HG02973 (cell line): ENCODE measurements around the gene DYNAP.
A peak's percentile ranks its signal among the peaks of the same experiment; 100 is the strongest.

Experiments
- ATAC-seq: cut with Tn5 transposase; IDR thresholded peaks from one replicate; pipeline ENCODE4 v1.9.1; 2021; ENCODE audit warnings: moderate library complexity; ENCODE audit not compliant: unreplicated experiment

Gene DYNAP

DNA sequence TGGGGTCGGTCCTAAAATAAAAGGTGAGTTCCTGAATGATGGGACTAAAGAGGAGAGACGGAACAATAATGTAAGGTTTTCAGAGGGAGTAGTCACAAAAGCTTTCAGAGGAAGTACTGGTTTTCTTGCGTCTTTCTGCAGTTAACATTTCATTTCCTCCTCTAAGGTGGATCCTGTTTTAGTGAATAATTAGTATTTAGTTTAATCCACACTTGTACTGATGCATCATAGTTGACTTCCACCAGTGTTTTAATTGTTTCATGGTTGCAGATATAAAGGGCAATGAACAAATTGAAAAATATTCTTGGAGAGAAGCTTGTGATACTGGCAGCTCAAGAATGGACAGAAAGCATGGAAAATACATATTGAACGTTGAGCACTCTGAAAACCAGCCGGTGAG lies at the start of gene DYNAP:
Gene DYNAP (plus strand): TSS at position 301 of the 400 bp plus-strand sequence. CDS start 38 bp downstream, at position 339.
- ATAC-seq = no peak

DNA sequence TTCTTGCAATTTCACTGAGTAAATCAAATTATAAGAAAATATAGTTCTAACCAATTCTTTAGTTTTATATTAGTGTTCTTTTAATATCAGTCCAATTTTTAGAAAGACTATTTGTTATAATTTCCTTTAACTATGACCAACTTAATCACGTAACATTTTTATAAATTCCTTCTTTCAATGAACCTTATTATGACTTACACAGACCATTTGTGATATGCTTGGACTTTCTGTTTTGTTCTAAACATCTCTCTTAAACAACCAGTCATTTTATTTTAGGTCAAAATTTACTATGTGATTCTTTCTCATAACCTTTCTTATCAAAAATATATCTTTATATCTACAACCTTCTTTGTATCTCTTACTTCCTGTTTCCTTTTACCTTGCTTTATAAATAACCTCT lies 39.5 kb upstream of the DYNAP start:
- ATAC-seq = no peak

DNA sequence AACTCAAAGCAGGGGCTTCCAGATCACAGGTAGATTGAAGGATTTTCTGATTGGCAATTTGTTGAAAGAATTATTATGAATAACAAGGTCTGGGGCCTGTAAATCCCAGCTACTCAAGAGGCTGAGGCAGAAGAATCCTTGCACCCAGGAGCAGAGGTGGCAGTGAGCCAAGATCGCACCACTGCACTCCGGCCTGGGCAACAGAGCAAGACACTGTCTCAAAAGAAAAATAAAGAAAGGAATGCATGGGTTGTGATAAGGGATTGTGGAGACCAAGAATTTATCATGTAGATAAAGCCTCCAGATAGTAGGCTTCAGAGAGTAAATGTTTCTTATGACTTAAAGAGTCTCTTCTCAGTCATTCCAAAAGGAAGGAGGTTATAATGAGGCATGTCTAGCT lies 35.8 kb upstream of the DYNAP start:
- no peak for ATAC-seq

- no peak for ATAC-seq
These were observed 35.0 kb upstream of the DYNAP start for GRCh38 chr18:54555996-54556395.

GRCh38 chr18:54557958-54558357 lies 33.1 kb upstream of the DYNAP start:
- ATAC-seq = no peak

GRCh38 chr18:54558609-54559585 lies 32.1 kb upstream of the DYNAP start:
- no peak for ATAC-seq

DNA sequence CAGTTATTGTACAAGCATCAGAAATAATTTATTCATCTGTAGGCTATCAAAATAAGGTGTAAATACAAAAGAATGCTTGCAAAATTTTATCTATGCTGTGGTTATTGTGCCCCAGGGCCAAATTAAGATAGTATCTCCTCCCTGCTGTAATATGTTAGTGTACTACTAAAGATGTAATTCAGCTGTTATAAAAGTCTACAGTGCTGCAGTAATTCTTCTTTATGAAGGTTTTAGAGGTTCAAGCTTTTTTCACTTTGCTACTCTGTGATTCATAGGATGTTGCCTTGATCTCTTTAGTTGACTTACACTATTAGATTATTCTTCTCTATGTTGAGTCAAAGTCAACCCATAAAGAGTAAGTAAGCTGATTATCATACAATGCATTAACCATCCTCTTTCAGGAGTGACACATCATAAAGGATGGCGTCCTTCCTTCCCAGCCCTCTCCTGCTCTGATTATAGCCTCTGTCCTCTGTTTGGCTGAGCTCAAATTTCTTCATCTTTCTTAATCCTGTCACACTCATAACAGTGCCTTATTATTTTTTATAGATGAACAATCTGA lies 29.3 kb upstream of the DYNAP start:
- no peak for ATAC-seq

DNA sequence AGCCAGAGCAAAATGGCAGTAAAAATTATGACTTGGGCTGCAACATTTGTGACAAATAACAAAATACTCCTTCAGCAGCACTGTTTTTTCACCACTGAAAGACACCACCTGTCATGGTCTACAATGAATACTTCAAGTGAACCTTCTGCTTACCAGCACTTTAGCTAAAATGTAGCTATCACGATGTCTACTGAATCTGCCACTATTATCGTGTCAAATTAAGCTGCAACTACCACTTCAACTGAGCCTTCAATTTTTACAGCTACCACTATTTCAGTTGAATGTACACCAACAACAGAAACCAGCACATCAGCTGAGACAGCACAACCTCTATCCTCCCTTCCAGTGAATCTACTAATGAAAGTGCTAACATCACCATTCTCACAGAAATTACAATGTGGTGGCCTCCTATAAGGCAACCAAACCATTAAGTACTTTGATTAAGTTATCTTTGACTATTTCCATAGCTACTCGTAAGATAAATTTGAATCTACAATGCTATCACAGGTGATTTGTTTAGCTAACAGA lies 10.8 kb upstream of the DYNAP start:
- ATAC-seq = no peak

DNA sequence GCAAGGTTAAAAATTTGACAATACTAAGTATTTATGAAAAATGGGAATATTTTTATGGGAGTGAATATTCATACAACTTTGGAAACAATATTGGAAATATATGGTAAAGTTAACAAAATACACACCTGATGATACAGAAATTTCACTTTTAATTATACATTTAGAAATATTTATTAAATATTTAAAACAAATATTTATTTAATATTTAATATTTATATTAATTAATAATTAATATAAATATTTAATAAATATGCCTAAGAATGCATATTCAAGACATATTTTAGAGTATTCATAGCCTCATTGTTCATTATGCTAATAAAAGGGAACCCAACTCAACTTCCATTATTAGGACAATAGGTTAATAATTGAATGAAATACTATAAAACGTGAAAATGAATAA lies 7.0 kb upstream of the DYNAP start:
- ATAC-seq = no peak

- ATAC-seq = no peak
These were observed 5.3 kb upstream of the DYNAP start for GRCh38 chr18:54585743-54586142.

GRCh38 chr18:54604211-54604610 lies 13.2 kb downstream of the DYNAP start:
- ATAC-seq = no peak

DNA sequence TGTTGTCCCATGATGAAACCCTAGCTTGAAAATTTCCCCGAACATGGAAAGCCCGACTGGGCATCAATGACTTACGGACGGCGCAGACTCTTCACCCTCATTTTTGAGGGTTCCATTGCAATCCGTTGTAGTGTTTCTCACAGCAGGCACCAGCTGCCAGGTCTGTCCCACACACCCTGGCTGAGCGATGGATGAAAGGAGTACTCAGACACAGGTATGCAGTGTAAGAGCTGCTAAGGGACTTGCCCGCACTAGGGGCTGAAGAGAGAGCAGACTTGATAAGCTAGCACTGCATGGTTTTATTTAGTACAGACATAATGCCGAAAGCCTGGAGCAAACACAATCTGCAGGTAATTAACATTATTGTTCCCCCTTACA lies 15.8 kb downstream of the DYNAP start:
- no peak for ATAC-seq

GRCh38 chr18:54607213-54608027 lies 16.4 kb downstream of the DYNAP start:
- ATAC-seq = no peak

GRCh38 chr18:54608028-54608642 lies 17.1 kb downstream of the DYNAP start:
- ATAC-seq = no peak

DNA sequence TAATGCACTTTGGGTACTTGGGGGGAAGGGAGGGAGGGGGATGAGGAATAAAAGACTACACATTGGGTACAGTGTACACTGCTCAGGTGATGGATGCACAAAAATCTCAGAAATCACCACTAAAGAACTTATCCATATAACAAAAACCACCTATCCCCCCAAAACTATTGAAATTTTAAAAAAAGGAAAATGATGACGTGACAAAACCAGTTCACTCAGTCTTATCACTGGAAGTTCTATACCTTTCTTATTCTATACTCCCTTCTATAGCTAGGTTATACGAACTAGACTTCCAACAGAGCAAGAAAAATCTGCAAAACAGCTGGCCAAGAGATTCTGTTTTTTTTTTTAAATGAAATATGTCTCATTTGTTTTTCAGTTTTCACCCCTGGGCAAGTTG lies 20.8 kb downstream of the DYNAP start:
- ATAC-seq = no peak

DNA sequence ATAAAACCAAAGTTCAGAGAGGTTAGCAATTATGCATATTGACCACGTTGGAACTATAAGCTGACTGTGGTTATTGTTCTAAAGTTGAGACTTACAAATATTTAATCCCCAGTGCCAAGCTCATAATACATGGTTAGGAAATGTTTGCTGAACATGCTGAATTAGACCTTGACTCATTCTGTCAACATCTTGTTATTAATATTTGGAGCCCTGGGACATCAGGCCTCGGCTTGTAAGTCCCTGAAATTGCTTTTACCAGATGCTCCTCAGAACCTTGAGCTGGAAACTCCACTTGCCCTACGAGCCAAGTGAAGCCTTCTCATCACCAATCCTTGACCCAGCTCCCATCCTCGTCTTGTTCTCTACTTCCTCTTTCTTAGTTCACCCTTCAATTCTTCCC lies 21.2 kb downstream of the DYNAP start:
- no peak for ATAC-seq

- no peak for ATAC-seq
These were observed 22.1 kb downstream of the DYNAP start for GRCh38 chr18:54613174-54613573.

- ATAC-seq = peak; percentile 72
These were observed 25.3 kb downstream of the DYNAP start for GRCh38 chr18:54616220-54616848.

GRCh38 chr18:54622084-54622483 lies 31.0 kb downstream of the DYNAP start:
- no peak for ATAC-seq

DNA sequence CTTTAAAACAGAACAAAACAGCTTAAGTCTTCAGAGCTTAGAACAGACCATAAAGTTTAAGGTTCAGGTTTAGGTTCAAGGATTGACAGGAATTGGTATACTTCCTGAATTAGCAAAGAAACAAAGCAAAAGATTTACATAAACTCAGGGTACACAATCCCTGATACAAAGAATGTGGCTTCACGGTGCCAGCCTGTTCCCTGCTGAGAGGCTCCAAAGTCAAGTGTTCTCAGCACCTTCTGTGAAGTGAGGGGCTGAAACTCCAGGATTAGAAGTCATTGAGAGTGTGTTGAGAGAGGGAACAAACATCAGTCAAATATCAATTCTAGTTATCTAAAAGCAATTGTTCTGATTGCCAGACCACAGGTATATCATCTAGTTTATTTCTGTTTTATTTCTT lies 35.7 kb downstream of the DYNAP start:
- ATAC-seq = no peak
